ENCODE measurements around the gene GALNT13.

DNA sequence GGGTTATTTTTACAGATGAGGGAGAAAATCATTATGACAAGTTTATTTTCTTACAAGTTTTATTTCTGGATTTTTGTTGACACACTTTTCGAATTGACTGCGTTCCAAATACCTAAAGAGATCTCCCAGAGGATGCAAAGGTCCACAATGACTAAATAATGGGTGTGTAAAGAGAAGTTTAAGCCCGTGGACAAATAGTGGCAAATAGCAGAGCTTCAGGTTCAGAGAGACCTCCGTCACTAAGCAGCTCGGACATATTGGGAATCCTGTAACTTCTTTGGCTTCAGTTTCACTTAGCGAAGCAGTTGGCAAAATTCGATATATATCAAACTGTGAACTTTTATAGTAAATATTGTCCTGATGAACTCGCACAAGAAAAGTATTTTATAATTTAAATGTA, 556.3 kb downstream of the GALNT13 start:
- no peak for TF ChIP-seq POLR2A (IDR thresholded peaks at IDR 0.05; ENCODE audit: low read length)
- TF ChIP-seq GATA1 (IDR thresholded peaks at IDR 0.05; ENCODE audit: low read depth, low read length) = no peak
